Psoas muscle (tissue), 8 donors: ENCODE data around the gene MARCHF5. TPM values are rescaled to one million over a fixed set of nuclear protein-coding genes. Genes with fewer than 3 reads are reported as not detected.
"Not testable (repeated sequence)": the region's sequence is repeated elsewhere in the genome, so short reads cannot be mapped to it uniquely, and the experiment has no call there.

ENCODE experiments used
- ATAC-seq, 4 donors: fragments of 200-7000 bp; cut with Tn5 transposase; one replicate each; pipeline ENCODE4 v1.9.1; 2020; ENCODE audit warnings: moderate library complexity in 3 of 4, mild to moderate bottlenecking in 2 of 4
- DNase-seq, 2 donors: peaks; one replicate each; pipeline ENCODE4 v3.0.0-alpha.2; 2020
- H3K27ac ChIP-seq: fragments of 200-600 bp; one replicate; pipeline ENCODE4 v1.8.0; 2022
- H3K27me3 ChIP-seq, 3 donors: fragments of 200-600 bp in 1 of 3; one replicate each; pipeline versions ENCODE4 v1.6.1 to v1.8.0; 2013 to 2022; ENCODE audit warnings: low read length in 2 of 3, mild to moderate bottlenecking in 2 of 3, moderate library complexity in 1 of 3; ENCODE audit not compliant: insufficient read depth in 3 of 3
- H3K36me3 ChIP-seq, 2 donors: fragments of 200-600 bp in 1 of 2; one replicate each; pipeline versions ENCODE4 v1.6.1 to v1.8.0; 2013 to 2022; ENCODE audit warnings: low read depth in 1 of 2, mild to moderate bottlenecking in 1 of 2, moderate library complexity in 1 of 2; ENCODE audit not compliant: insufficient read depth in 1 of 2
- H3K4me1 ChIP-seq: fragments of 200-600 bp; one replicate; pipeline ENCODE4 v1.8.0; 2022
- H3K4me3 ChIP-seq: fragments of 200-600 bp; one replicate; pipeline ENCODE4 v1.8.0; 2022; ENCODE audit warnings: mild to moderate bottlenecking
- H3K9me3 ChIP-seq: fragments of 200-600 bp; one replicate; pipeline ENCODE4 v1.8.0; 2022
- WGBS, 3 donors: extraction: QIAGEN DNeasy Blood & Tissue Kit; methylation state at CpG; one replicate each; pipeline versions ENCODE4 v1.1.6 to v1.1.7; 2013; 5-methylcytosine and 5-hydroxymethylcytosine counted together
- intact Hi-C, 2 donors: fragments of 100-400 bp; cut with DNase I; formaldehyde crosslinking; loops; one replicate each; pipeline versions ENCODE4 v1.11.0 to v1.14.2; 2022
- polyA plus RNA-seq, 3 donors: library from polyadenylated mRNA; stranded (reverse); fragments of 200-250 nt; gene quantifications; one replicate each; pipeline ENCODE4 v1.2.3, GENCODE V29; 2013
- total RNA-seq, 4 donors: library from RNA; stranded (reverse); fragmentation: NEBNext Ultra II Directional in 2 of 4; extraction: Animal tissue kit (Norgen Biotek cat#: 25700) in 2 of 4; gene quantifications; one replicate each; pipeline versions ENCODE4 v1.2.1 to v1.2.4, GENCODE V29; 2021 to 2023
- TF ChIP-seq, protein P1 (sequence below): fragments of 200-600 bp; IDR thresholded peaks from one replicate; pipeline ENCODE4 v1.8.0; 2022; ENCODE audit warnings: antibody characterized with exemption
- donor health status: healthy with polysubstance abuse.
- donor health status: DM: no; HTN: no; CAD: no; lungs with moderate emphysema.
- donor health status: Bipolar disorder and iron deficiency.
- donor health status: healthy.
- donor health status: DM: yes; HTN: yes; CAD: no.
- donor health status: DM: no; HTN: no; CAD: no.
- donor health status: DM: no; HTN: no; CAD: no.
- donor health status: DM: yes; HTN: yes; CAD: no.

Gene MARCHF5
- total and polyA plus RNA-seq, 7 donors, result 28.3 to 64.9 (median 31.7) TPM

DNA sequence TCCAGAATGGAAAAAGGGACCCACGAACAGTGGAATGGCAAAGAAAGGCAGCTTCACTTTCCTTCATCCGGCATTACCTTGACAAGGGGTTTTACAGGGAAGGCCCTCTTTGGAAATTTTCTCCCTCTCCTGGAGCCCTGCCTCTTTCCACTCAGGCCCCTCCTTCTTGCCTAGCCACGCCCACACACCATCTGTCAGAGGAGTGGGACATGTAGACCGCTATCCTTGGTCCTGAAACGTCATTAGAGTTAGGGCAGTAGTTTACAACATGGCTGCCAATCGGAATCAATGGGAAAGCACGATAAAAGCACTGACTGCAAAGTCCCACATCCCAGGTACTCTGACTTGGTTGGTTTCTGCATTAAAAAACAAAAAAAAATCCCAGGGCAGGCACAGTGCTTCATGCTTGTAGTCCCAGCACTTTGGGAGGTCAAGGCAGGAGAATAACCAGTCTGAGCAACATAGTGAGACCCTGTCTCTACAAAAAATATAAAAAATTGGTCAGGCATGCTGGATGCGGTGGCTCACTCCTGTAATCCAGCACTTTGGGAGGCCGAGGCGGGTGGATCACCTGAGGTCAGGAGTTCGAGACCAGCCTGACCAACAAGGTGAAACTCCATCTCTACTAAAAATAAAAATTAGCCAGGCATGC is 96.4 kb downstream of the MARCHF5 start:
- ATAC-seq (peak in 2 of 4 donors; percentile 49 to 61), DNase-seq (peak in 1 of 2 donors; percentile 30)
- no peak overlapping the region for H3K27ac ChIP-seq
- WGBS, 3 donors, result 28 to 43% (median 39%) methylated on average over 11 of the region's 11 CpGs
- H3K9me3 ChIP-seq, result no peaks in the 10 kb centered on the region
- TF ChIP-seq, protein P1, sequence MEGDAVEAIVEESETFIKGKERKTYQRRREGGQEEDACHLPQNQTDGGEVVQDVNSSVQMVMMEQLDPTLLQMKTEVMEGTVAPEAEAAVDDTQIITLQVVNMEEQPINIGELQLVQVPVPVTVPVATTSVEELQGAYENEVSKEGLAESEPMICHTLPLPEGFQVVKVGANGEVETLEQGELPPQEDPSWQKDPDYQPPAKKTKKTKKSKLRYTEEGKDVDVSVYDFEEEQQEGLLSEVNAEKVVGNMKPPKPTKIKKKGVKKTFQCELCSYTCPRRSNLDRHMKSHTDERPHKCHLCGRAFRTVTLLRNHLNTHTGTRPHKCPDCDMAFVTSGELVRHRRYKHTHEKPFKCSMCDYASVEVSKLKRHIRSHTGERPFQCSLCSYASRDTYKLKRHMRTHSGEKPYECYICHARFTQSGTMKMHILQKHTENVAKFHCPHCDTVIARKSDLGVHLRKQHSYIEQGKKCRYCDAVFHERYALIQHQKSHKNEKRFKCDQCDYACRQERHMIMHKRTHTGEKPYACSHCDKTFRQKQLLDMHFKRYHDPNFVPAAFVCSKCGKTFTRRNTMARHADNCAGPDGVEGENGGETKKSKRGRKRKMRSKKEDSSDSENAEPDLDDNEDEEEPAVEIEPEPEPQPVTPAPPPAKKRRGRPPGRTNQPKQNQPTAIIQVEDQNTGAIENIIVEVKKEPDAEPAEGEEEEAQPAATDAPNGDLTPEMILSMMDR, result no peak
- intact Hi-C loops, result no loop called here
- no peaks in the 10 kb centered on the region for H3K36me3 ChIP-seq
- no peaks in the 10 kb centered on the region for H3K27me3 ChIP-seq
- H3K4me1 ChIP-seq, result no peaks in the 10 kb centered on the region
- H3K4me3 ChIP-seq, result no peak overlapping the region

DNA sequence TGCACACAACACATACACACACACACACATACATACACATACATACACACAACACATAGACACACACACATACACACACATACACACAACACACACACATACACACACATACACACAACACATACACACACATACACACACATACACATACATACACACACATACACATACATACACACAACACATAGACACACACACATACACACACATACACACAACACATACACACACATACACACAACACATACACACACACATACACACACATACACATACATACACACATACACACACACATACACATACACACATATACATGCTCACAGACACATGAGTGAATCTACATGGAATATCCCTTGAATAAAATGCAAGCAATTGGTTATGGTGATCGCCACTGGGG is 102.2 kb downstream of the MARCHF5 start:
- H3K9me3 ChIP-seq, DNase-seq, H3K4me1 ChIP-seq, H3K27me3 ChIP-seq, ATAC-seq, intact Hi-C loops, H3K36me3 ChIP-seq, H3K4me3 ChIP-seq, H3K27ac ChIP-seq: not testable (repeated sequence)
- 0 to 83% (median 42%) methylated on average over 1 of the region's 1 CpG for WGBS, 3 donors

DNA sequence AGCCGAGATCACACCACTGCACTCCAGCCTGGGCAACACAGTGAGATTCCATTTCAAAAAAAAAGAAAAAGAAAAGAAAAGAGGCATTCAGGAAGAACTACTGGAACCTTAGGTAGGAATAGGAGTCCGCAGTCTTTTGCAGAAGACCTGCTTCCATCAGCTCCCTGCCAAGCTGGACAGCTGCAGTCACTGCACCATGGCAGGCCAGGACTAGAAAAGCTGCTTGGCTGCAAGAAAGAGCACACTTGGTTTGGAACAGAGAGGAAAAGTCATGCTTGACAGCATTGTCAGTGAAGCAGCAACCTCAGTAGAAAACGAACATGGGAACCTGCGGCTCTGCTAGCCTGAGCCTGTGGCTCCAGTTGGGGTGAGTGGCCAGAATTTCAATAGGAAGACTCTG is 104.3 kb downstream of the MARCHF5 start:
- intact Hi-C loops, result no loop called here

DNA sequence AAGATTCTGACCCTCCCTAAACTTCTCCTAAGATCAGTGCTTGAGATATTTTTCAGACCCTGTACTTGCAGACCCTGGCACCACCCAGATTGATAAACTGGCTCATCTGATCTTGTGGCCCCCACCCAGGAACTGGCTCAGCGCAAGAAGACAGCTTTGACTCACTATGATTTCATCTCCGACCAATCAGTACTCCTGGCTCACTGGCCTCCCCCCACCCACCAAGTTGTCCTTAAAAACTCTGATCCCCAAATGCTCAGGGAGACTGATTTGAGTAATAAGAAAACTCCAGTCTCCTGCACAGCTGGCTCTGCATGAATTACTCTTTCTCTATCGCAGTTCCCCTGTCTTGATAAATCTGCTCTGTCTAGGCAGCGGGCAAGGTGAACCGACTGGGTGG is 111.3 kb downstream of the MARCHF5 start:
- DNase-seq, intact Hi-C loops, H3K27ac ChIP-seq, H3K4me1 ChIP-seq, ATAC-seq, H3K27me3 ChIP-seq, H3K4me3 ChIP-seq, H3K36me3 ChIP-seq, H3K9me3 ChIP-seq: not testable (repeated sequence)
- WGBS, 3 donors, result 79 to 84% (median 80%) methylated on average over 5 of the region's 5 CpGs

More for the DNA sequence above, 104.3 kb downstream of the MARCHF5 start:
- Histone ChIP-seq H3K36me3 (no peaks in the 10 kb centered on the region), H3K9me3 (peaks cover 4% of the 10 kb centered on the region), H3K27me3 (no peaks in the 10 kb centered on the region), H3K4me1 (no peaks in the 10 kb centered on the region), H3K4me3 (no peak overlapping the region), H3K27ac (no peak overlapping the region)
- TF ChIP-seq, protein P1, result no peak
- no peak for ATAC-seq
- no peak for DNase-seq
- 41 to 60% (median 55%) methylated on average over 4 of the region's 4 CpGs for WGBS, 3 donors

Other genes with a start within 250 kb of the MARCHF5 start
- gene CPEB3, start 89 bp upstream of the MARCHF5 start, total RNA-seq, result 10 to 100 TPM in 3 of 4 donors, 1 to 10 TPM in 1; 6.1 to 16.9 (median 14.3) TPM
- 1 to 10 TPM in 2 of 3 donors, under 1 TPM in 1; 0.44 to 9.8 (median 3.2) TPM for gene CPEB3, start 89 bp upstream of the MARCHF5 start, polyA plus RNA-seq